ENCODE results near the gene RAB24.

RAB24 gene

GRCh38 chr5:177300951-177301350 is 2.6 kb downstream of the RAB24 start:
- DNase-seq (ENCODE audit: low spot score): no peak
- Mint-ChIP-seq H3K4me3 (peak overlapping the region; percentile 95), H3K9me3 (no peaks in the 10 kb centered on the region), H3K27me3 (ENCODE audit: low read depth) (no peaks in the 10 kb centered on the region), H3K27ac (peak overlapping the region; percentile 97), H3K36me3 (ENCODE audit: low read depth) (peaks cover 61% of the 10 kb centered on the region), H3K4me1 (ENCODE audit: low read depth) (peaks cover 67% of the 10 kb centered on the region)

- Mint-ChIP-seq H3K4me1 (ENCODE audit: low read depth) (peaks cover 69% of the 10 kb centered on the region), H3K36me3 (ENCODE audit: low read depth) (peaks cover 61% of the 10 kb centered on the region), H3K4me3 (peak overlapping the region; percentile 95), H3K27ac (peak overlapping the region; percentile 97), H3K27me3 (ENCODE audit: low read depth) (no peaks in the 10 kb centered on the region), H3K9me3 (no peaks in the 10 kb centered on the region)
- DNase-seq (ENCODE audit: low spot score): peak; percentile 49
These were observed 3.2 kb downstream of the RAB24 start for GRCh38 chr5:177300236-177300880.

GRCh38 chr5:177299697-177300096 is 3.8 kb downstream of the RAB24 start:
- Mint-ChIP-seq H3K36me3 (ENCODE audit: low read depth) (peaks cover 59% of the 10 kb centered on the region), H3K4me3 (peak overlapping the region; percentile 49)
- no peak for DNase-seq (ENCODE audit: low spot score)

GRCh38 chr5:177297922-177298321 is 5.6 kb downstream of the RAB24 start:
- DNase-seq (ENCODE audit: low spot score): no peak
- H3K27me3 Mint-ChIP-seq (ENCODE audit: low read depth): no peaks in the 10 kb centered on the region
- H3K4me3 Mint-ChIP-seq: no peak overlapping the region
- H3K9me3 Mint-ChIP-seq: no peaks in the 10 kb centered on the region
- peaks cover 61% of the 10 kb centered on the region for H3K4me1 Mint-ChIP-seq (ENCODE audit: low read depth)
- no peak overlapping the region for H3K27ac Mint-ChIP-seq
- peaks cover 61% of the 10 kb centered on the region for H3K36me3 Mint-ChIP-seq (ENCODE audit: low read depth)

More at GRCh38 chr5:177299697-177300096, 3.8 kb downstream of the RAB24 start:
- H3K27me3 Mint-ChIP-seq (ENCODE audit: low read depth): no peaks in the 10 kb centered on the region
- H3K27ac Mint-ChIP-seq: peak overlapping the region; percentile 85
- no peaks in the 10 kb centered on the region for H3K9me3 Mint-ChIP-seq
- H3K4me1 Mint-ChIP-seq (ENCODE audit: low read depth): peaks cover 66% of the 10 kb centered on the region

- no peaks in the 10 kb centered on the region for H3K9me3 Mint-ChIP-seq
- H3K36me3 Mint-ChIP-seq (ENCODE audit: low read depth): peaks cover 64% of the 10 kb centered on the region
- no peaks in the 10 kb centered on the region for H3K27me3 Mint-ChIP-seq (ENCODE audit: low read depth)
- H3K4me1 Mint-ChIP-seq (ENCODE audit: low read depth): peaks cover 52% of the 10 kb centered on the region
- DNase-seq (ENCODE audit: low spot score): no peak
- peak overlapping the region; percentile 61 for H3K4me3 Mint-ChIP-seq
- H3K27ac Mint-ChIP-seq: peak overlapping the region; percentile 85
These were observed 6.9 kb downstream of the RAB24 start for GRCh38 chr5:177296581-177296980.

- no peaks in the 10 kb centered on the region for H3K9me3 Mint-ChIP-seq
- H3K27ac Mint-ChIP-seq: peak overlapping the region; percentile 85
- DNase-seq (ENCODE audit: low spot score): no peak
- H3K4me1 Mint-ChIP-seq (ENCODE audit: low read depth): peaks cover 46% of the 10 kb centered on the region
- peak overlapping the region; percentile 48 for H3K4me3 Mint-ChIP-seq
- no peaks in the 10 kb centered on the region for H3K27me3 Mint-ChIP-seq (ENCODE audit: low read depth)
- peaks cover 62% of the 10 kb centered on the region for H3K36me3 Mint-ChIP-seq (ENCODE audit: low read depth)
These were observed 7.6 kb downstream of the RAB24 start for GRCh38 chr5:177295924-177296323.

GRCh38 chr5:177294632-177295031 is 8.9 kb downstream of the RAB24 start:
- peaks cover 34% of the 10 kb centered on the region for H3K4me1 Mint-ChIP-seq (ENCODE audit: low read depth)
- H3K9me3 Mint-ChIP-seq: no peaks in the 10 kb centered on the region
- H3K27me3 Mint-ChIP-seq (ENCODE audit: low read depth): no peaks in the 10 kb centered on the region
- no peak for DNase-seq (ENCODE audit: low spot score)
- H3K4me3 Mint-ChIP-seq: no peak overlapping the region
- H3K27ac Mint-ChIP-seq: peak overlapping the region; percentile 62
- peaks cover 58% of the 10 kb centered on the region for H3K36me3 Mint-ChIP-seq (ENCODE audit: low read depth)

- H3K36me3 Mint-ChIP-seq (ENCODE audit: low read depth): peaks cover 59% of the 10 kb centered on the region
These were observed 9.5 kb downstream of the RAB24 start for GRCh38 chr5:177293819-177294581.

GRCh38 chr5:177291735-177292134 is 11.8 kb downstream of the RAB24 start:
- peaks cover 19% of the 10 kb centered on the region for H3K4me1 Mint-ChIP-seq (ENCODE audit: low read depth)
- H3K4me3 Mint-ChIP-seq: no peak overlapping the region
- H3K36me3 Mint-ChIP-seq (ENCODE audit: low read depth): peaks cover 58% of the 10 kb centered on the region
- H3K9me3 Mint-ChIP-seq: no peaks in the 10 kb centered on the region
- H3K27me3 Mint-ChIP-seq (ENCODE audit: low read depth): no peaks in the 10 kb centered on the region
- no peak overlapping the region for H3K27ac Mint-ChIP-seq
- no peak for DNase-seq (ENCODE audit: low spot score)

More at GRCh38 chr5:177293819-177294581, 9.5 kb downstream of the RAB24 start:
- H3K4me1 Mint-ChIP-seq (ENCODE audit: low read depth): peaks cover 28% of the 10 kb centered on the region
- DNase-seq (ENCODE audit: low spot score): no peak
- no peak overlapping the region for H3K4me3 Mint-ChIP-seq
- no peaks in the 10 kb centered on the region for H3K27me3 Mint-ChIP-seq (ENCODE audit: low read depth)
- peak overlapping the region; percentile 62 for H3K27ac Mint-ChIP-seq
- no peaks in the 10 kb centered on the region for H3K9me3 Mint-ChIP-seq

GRCh38 chr5:177290816-177291596 is 12.5 kb downstream of the RAB24 start:
- no peak for DNase-seq (ENCODE audit: low spot score)
- peaks cover 13% of the 10 kb centered on the region for H3K4me1 Mint-ChIP-seq (ENCODE audit: low read depth)
- H3K4me3 Mint-ChIP-seq: no peak overlapping the region
- H3K9me3 Mint-ChIP-seq: no peaks in the 10 kb centered on the region
- peaks cover 51% of the 10 kb centered on the region for H3K36me3 Mint-ChIP-seq (ENCODE audit: low read depth)
- no peak overlapping the region for H3K27ac Mint-ChIP-seq
- no peaks in the 10 kb centered on the region for H3K27me3 Mint-ChIP-seq (ENCODE audit: low read depth)

- H3K27ac Mint-ChIP-seq: no peak overlapping the region
- H3K36me3 Mint-ChIP-seq (ENCODE audit: low read depth): peaks cover 44% of the 10 kb centered on the region
- no peak for DNase-seq (ENCODE audit: low spot score)
- H3K9me3 Mint-ChIP-seq: no peaks in the 10 kb centered on the region
- H3K4me3 Mint-ChIP-seq: no peak overlapping the region
- H3K27me3 Mint-ChIP-seq (ENCODE audit: low read depth): no peaks in the 10 kb centered on the region
- H3K4me1 Mint-ChIP-seq (ENCODE audit: low read depth): peaks cover 4% of the 10 kb centered on the region
These were observed 15.3 kb downstream of the RAB24 start for GRCh38 chr5:177288191-177288590.

- Mint-ChIP-seq H3K36me3 (ENCODE audit: low read depth) (peaks cover 44% of the 10 kb centered on the region), H3K4me3 (no peak overlapping the region), H3K27ac (peak overlapping the region; percentile 73), H3K27me3 (ENCODE audit: low read depth) (no peaks in the 10 kb centered on the region), H3K9me3 (no peaks in the 10 kb centered on the region), H3K4me1 (ENCODE audit: low read depth) (peaks cover 13% of the 10 kb centered on the region)
- DNase-seq (ENCODE audit: low spot score): no peak
These were observed 26.6 kb downstream of the RAB24 start for GRCh38 chr5:177276886-177277285.

- Mint-ChIP-seq H3K4me1 (ENCODE audit: low read depth) (peaks cover 13% of the 10 kb centered on the region), H3K4me3 (no peak overlapping the region), H3K9me3 (no peaks in the 10 kb centered on the region), H3K27ac (no peak overlapping the region), H3K36me3 (ENCODE audit: low read depth) (peaks cover 46% of the 10 kb centered on the region), H3K27me3 (ENCODE audit: low read depth) (no peaks in the 10 kb centered on the region)
- DNase-seq (ENCODE audit: low spot score): no peak
These were observed 27.6 kb downstream of the RAB24 start for GRCh38 chr5:177275883-177276282.

- peaks cover 52% of the 10 kb centered on the region for H3K36me3 Mint-ChIP-seq (ENCODE audit: low read depth)
These were observed 32.4 kb downstream of the RAB24 start for GRCh38 chr5:177271113-177271512.

More at GRCh38 chr5:177271113-177271512, 32.4 kb downstream of the RAB24 start:
- no peak overlapping the region for H3K27ac Mint-ChIP-seq
- no peak for DNase-seq (ENCODE audit: low spot score)
- H3K27me3 Mint-ChIP-seq (ENCODE audit: low read depth): no peaks in the 10 kb centered on the region
- H3K9me3 Mint-ChIP-seq: no peaks in the 10 kb centered on the region
- no peak overlapping the region for H3K4me3 Mint-ChIP-seq
- peaks cover 4% of the 10 kb centered on the region for H3K4me1 Mint-ChIP-seq (ENCODE audit: low read depth)

All from T-helper 2 cell treated with Interferon-gamma antibody and Interleukin-4, amounts not matched to agents 5 μg/mL and 100 μg/mL, for 36 hours (primary cell).